Stimulated activated CD4-positive, alpha-beta T cell treated with anti-CD3 and anti-CD28 coated beads, TNF-alpha, amount 100 ng/mL, for 4 hours (primary cell): ENCODE data around the gene SYNE1.
"Not testable (repeated sequence)": the region's sequence is repeated elsewhere in the genome, so short reads cannot be mapped to it uniquely, and the experiment has no call there.

ENCODE experiments used
- DNase-seq, 3 experiments: peaks; one replicate each; pipeline ENCODE4 v3.0.0-alpha.2; 2020; ENCODE audit warnings: low read depth in 3 of 3

The SYNE1 gene

GRCh38 chr6:152372945-152373344 lies 264.2 kb downstream of the SYNE1 start:
- no peak for DNase-seq

- DNase-seq, result no peak
Observed at GRCh38 chr6:152371775-152372174, 265.4 kb downstream of the SYNE1 start.

GRCh38 chr6:152368751-152369624 lies 268.2 kb downstream of the SYNE1 start:
- no peak for DNase-seq

GRCh38 chr6:152364866-152365265 lies 272.3 kb downstream of the SYNE1 start:
- DNase-seq, result no peak

GRCh38 chr6:152360034-152360433 lies 277.1 kb downstream of the SYNE1 start:
- no peak for DNase-seq

- DNase-seq, result no peak
Observed at GRCh38 chr6:152356662-152357061, 280.5 kb downstream of the SYNE1 start.

GRCh38 chr6:152356016-152356415 lies 281.1 kb downstream of the SYNE1 start:
- no peak for DNase-seq

- no peak for DNase-seq
Observed at GRCh38 chr6:152355166-152355565, 282.0 kb downstream of the SYNE1 start.

- DNase-seq, result no peak
Observed at GRCh38 chr6:152353440-152353839, 283.7 kb downstream of the SYNE1 start.

- DNase-seq, result no peak
Observed at GRCh38 chr6:152351742-152352141, 285.4 kb downstream of the SYNE1 start.

- DNase-seq, result no peak
Observed at GRCh38 chr6:152351110-152351509, 286.1 kb downstream of the SYNE1 start.

- DNase-seq, result no peak
Observed at GRCh38 chr6:152348116-152348515, 289.0 kb downstream of the SYNE1 start.

GRCh38 chr6:152343735-152344360 lies 293.3 kb downstream of the SYNE1 start:
- DNase-seq, result no peak

GRCh38 chr6:152341596-152341995 lies 295.6 kb downstream of the SYNE1 start:
- no peak for DNase-seq

- peak; percentile 35 to 42 (median 36) for DNase-seq
Observed at GRCh38 chr6:152338335-152339125, 298.6 kb downstream of the SYNE1 start.

- no peak for DNase-seq
Observed at GRCh38 chr6:152334555-152334954, 302.6 kb downstream of the SYNE1 start.

- no peak for DNase-seq
Observed at GRCh38 chr6:152330961-152331360, 306.2 kb downstream of the SYNE1 start.

- DNase-seq, result no peak
Observed at GRCh38 chr6:152329638-152330448, 307.3 kb downstream of the SYNE1 start.

GRCh38 chr6:152328200-152328599 lies 309.0 kb downstream of the SYNE1 start:
- not testable (repeated sequence) for DNase-seq

GRCh38 chr6:152323376-152323775 lies 313.8 kb downstream of the SYNE1 start:
- no peak for DNase-seq

- no peak for DNase-seq
Observed at GRCh38 chr6:152318278-152318677, 318.9 kb downstream of the SYNE1 start.

- no peak for DNase-seq
Observed at GRCh38 chr6:152316024-152316423, 321.1 kb downstream of the SYNE1 start.
